Measurements from ENCODE around the gene SLC25A46.

SLC25A46 gene

DNA sequence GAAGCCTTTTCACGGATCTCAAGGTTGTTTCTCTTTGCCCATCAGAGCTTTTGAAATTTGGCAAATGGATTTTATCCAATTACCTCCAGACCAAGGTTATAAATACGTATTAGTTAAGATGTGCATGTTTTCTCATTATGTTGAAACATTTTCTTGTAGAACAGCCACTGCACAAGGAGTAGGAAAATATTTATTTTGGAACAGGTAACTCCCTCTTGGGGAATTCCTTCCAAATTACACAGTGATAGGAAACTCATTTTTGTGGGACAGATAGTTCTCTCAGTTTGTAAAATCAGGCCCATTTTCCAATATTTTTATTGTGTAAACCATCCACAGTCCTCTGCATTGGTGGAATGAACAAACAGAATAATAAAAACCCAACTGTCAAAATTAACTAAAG lies 35.3 kb upstream of the SLC25A46 start:
- no peak for ATAC-seq
- TF ChIP-seq, protein P1, sequence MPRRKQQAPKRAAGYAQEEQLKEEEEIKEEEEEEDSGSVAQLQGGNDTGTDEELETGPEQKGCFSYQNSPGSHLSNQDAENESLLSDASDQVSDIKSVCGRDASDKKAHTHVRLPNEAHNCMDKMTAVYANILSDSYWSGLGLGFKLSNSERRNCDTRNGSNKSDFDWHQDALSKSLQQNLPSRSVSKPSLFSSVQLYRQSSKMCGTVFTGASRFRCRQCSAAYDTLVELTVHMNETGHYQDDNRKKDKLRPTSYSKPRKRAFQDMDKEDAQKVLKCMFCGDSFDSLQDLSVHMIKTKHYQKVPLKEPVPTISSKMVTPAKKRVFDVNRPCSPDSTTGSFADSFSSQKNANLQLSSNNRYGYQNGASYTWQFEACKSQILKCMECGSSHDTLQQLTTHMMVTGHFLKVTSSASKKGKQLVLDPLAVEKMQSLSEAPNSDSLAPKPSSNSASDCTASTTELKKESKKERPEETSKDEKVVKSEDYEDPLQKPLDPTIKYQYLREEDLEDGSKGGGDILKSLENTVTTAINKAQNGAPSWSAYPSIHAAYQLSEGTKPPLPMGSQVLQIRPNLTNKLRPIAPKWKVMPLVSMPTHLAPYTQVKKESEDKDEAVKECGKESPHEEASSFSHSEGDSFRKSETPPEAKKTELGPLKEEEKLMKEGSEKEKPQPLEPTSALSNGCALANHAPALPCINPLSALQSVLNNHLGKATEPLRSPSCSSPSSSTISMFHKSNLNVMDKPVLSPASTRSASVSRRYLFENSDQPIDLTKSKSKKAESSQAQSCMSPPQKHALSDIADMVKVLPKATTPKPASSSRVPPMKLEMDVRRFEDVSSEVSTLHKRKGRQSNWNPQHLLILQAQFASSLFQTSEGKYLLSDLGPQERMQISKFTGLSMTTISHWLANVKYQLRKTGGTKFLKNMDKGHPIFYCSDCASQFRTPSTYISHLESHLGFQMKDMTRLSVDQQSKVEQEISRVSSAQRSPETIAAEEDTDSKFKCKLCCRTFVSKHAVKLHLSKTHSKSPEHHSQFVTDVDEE (CRISPR knock-in tag; IDR thresholded peaks at IDR 0.05): no peak
- TF ChIP-seq ZFP30 (CRISPR knock-in tag; IDR thresholded peaks at IDR 0.05): no peak
- TF ChIP-seq, protein P2, sequence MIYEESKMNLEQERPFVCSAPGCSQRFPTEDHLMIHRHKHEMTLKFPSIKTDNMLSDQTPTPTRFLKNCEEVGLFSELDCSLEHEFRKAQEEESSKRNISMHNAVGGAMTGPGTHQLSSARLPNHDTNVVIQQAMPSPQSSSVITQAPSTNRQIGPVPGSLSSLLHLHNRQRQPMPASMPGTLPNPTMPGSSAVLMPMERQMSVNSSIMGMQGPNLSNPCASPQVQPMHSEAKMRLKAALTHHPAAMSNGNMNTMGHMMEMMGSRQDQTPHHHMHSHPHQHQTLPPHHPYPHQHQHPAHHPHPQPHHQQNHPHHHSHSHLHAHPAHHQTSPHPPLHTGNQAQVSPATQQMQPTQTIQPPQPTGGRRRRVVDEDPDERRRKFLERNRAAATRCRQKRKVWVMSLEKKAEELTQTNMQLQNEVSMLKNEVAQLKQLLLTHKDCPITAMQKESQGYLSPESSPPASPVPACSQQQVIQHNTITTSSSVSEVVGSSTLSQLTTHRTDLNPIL (CRISPR knock-in tag; IDR thresholded peaks at IDR 0.05; ENCODE audit: low read depth): no peak
- TF ChIP-seq, protein P3, sequence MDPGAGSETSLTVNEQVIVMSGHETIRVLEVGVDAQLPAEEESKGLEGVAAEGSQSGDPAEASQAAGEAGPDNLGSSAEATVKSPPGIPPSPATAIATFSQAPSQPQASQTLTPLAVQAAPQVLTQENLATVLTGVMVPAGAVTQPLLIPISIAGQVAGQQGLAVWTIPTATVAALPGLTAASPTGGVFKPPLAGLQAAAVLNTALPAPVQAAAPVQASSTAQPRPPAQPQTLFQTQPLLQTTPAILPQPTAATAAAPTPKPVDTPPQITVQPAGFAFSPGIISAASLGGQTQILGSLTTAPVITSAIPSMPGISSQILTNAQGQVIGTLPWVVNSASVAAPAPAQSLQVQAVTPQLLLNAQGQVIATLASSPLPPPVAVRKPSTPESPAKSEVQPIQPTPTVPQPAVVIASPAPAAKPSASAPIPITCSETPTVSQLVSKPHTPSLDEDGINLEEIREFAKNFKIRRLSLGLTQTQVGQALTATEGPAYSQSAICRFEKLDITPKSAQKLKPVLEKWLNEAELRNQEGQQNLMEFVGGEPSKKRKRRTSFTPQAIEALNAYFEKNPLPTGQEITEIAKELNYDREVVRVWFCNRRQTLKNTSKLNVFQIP (CRISPR knock-in tag; IDR thresholded peaks at IDR 0.05; ENCODE audit: borderline replicate concordance, low read depth): no peak
- no peak for TF ChIP-seq ZC3H10 (CRISPR knock-in tag; IDR thresholded peaks at IDR 0.05)
- no peak for TF ChIP-seq CSDC2 (CRISPR knock-in tag; IDR thresholded peaks at IDR 0.05)
- no peak for TF ChIP-seq ZNF565 (CRISPR knock-in tag; conservative IDR thresholded peaks at IDR 0.05; ENCODE audit: low read depth)
- TF ChIP-seq OSR1 (CRISPR knock-in tag; IDR thresholded peaks at IDR 0.05): no peak
- TF ChIP-seq PPARA (CRISPR knock-in tag; IDR thresholded peaks at IDR 0.05; ENCODE audit: borderline replicate concordance): no peak
- no peak for TF ChIP-seq ZFP3 (CRISPR knock-in tag; IDR thresholded peaks at IDR 0.05)
- no peak for TF ChIP-seq ESRRG (CRISPR knock-in tag; IDR thresholded peaks at IDR 0.05)
- no peak for TF ChIP-seq SNAI2 (CRISPR knock-in tag; IDR thresholded peaks at IDR 0.05)
- TF ChIP-seq ISL1 (CRISPR knock-in tag; IDR thresholded peaks at IDR 0.05): no peak
- no peak for TF ChIP-seq ZNF70 (CRISPR knock-in tag; IDR thresholded peaks at IDR 0.05)
- TF ChIP-seq, protein P4, sequence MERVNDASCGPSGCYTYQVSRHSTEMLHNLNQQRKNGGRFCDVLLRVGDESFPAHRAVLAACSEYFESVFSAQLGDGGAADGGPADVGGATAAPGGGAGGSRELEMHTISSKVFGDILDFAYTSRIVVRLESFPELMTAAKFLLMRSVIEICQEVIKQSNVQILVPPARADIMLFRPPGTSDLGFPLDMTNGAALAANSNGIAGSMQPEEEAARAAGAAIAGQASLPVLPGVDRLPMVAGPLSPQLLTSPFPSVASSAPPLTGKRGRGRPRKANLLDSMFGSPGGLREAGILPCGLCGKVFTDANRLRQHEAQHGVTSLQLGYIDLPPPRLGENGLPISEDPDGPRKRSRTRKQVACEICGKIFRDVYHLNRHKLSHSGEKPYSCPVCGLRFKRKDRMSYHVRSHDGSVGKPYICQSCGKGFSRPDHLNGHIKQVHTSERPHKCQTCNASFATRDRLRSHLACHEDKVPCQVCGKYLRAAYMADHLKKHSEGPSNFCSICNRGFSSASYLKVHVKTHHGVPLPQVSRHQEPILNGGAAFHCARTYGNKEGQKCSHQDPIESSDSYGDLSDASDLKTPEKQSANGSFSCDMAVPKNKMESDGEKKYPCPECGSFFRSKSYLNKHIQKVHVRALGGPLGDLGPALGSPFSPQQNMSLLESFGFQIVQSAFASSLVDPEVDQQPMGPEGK (CRISPR knock-in tag; IDR thresholded peaks at IDR 0.05; ENCODE audit: borderline replicate concordance): no peak
- no peak for TF ChIP-seq TOX (CRISPR knock-in tag; IDR thresholded peaks at IDR 0.05; ENCODE audit: borderline replicate concordance)

DNA sequence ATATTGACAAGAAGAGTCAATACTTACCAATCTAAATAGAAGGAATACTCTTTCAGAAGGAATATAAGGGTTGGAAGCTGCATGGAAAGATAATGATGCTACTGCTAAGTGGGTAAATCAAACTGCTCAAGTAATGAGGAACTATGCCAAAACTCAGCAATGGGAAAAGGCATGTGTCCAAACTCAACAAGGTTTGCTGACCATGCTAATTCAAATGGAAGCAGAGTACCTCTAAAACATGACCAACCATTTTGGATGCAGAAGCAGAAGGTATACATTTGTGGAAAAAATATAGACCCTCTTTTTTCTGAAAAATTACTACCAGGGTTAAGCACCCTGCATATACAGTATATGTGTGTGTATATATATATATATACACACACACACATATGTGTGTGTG lies 33.5 kb upstream of the SLC25A46 start:
- ATAC-seq: no peak
- TF ChIP-seq GLIS3 (CRISPR knock-in tag; IDR thresholded peaks at IDR 0.05) (no peak), ZFP3 (CRISPR knock-in tag; IDR thresholded peaks at IDR 0.05) (no peak), TCF4 (CRISPR knock-in tag; IDR thresholded peaks at IDR 0.05; ENCODE audit: borderline replicate concordance) (no peak), RARB (CRISPR knock-in tag; IDR thresholded peaks at IDR 0.05) (no peak), ZNF8 (CRISPR knock-in tag; IDR thresholded peaks at IDR 0.05) (no peak), ARNTL (CRISPR knock-in tag; IDR thresholded peaks at IDR 0.05; ENCODE audit: borderline replicate concordance, low read depth) (no peak), ZFP30 (CRISPR knock-in tag; IDR thresholded peaks at IDR 0.05) (no peak), TOX (CRISPR knock-in tag; IDR thresholded peaks at IDR 0.05; ENCODE audit: borderline replicate concordance) (no peak), SNAI2 (CRISPR knock-in tag; IDR thresholded peaks at IDR 0.05) (no peak), ZNF70 (CRISPR knock-in tag; IDR thresholded peaks at IDR 0.05) (no peak), CSDC2 (CRISPR knock-in tag; IDR thresholded peaks at IDR 0.05) (no peak), BACH2 (CRISPR knock-in tag; IDR thresholded peaks at IDR 0.05; ENCODE audit: borderline replicate concordance) (no peak), PPARA (CRISPR knock-in tag; IDR thresholded peaks at IDR 0.05; ENCODE audit: borderline replicate concordance) (no peak), OSR1 (CRISPR knock-in tag; IDR thresholded peaks at IDR 0.05) (no peak), ISL1 (CRISPR knock-in tag; IDR thresholded peaks at IDR 0.05) (no peak), ZNF565 (CRISPR knock-in tag; conservative IDR thresholded peaks at IDR 0.05; ENCODE audit: low read depth) (no peak), ZC3H10 (CRISPR knock-in tag; IDR thresholded peaks at IDR 0.05) (no peak)
- TF ChIP-seq, protein P3 (CRISPR knock-in tag; IDR thresholded peaks at IDR 0.05; ENCODE audit: borderline replicate concordance, low read depth): no peak
- TF ChIP-seq, protein P4 (CRISPR knock-in tag; IDR thresholded peaks at IDR 0.05; ENCODE audit: borderline replicate concordance): no peak

All from SK-N-SH treated with all-trans-retinoic acid at 6 μM for 48 hours (cell line).